NCI-H2107 treated with DMSO at 0.1 percent for 48 hours (cell line): Measurements from ENCODE around the gene PLA2G4B.

Experiments used
- DNase-seq: peaks from one replicate; lab custom pipeline; 2025; ENCODE audit not compliant: unreplicated experiment; lab: John Stamatoyannopoulos, UW

The PLA2G4B gene

GRCh38 chr15:41848631-41849030, 10.0 kb downstream of the PLA2G4B start:
- no peak for DNase-seq

GRCh38 chr15:41849204-41849603, 10.6 kb downstream of the PLA2G4B start:
- DNase-seq = no peak

GRCh38 chr15:41849861-41850260, 11.2 kb downstream of the PLA2G4B start:
- no peak for DNase-seq

GRCh38 chr15:41850482-41851166, 12.0 kb downstream of the PLA2G4B start:
- no peak for DNase-seq

- DNase-seq = no peak
Observed at GRCh38 chr15:41851167-41851523, 12.5 kb downstream of the PLA2G4B start.

- no peak for DNase-seq
Observed at GRCh38 chr15:41851755-41852370, 13.2 kb downstream of the PLA2G4B start.

GRCh38 chr15:41852736-41853590, 14.3 kb downstream of the PLA2G4B start:
- no peak for DNase-seq

- DNase-seq = no peak
Observed at GRCh38 chr15:41853831-41854230, 15.2 kb downstream of the PLA2G4B start.

GRCh38 chr15:41854443-41854842, 15.8 kb downstream of the PLA2G4B start:
- no peak for DNase-seq

- DNase-seq = no peak
Observed at GRCh38 chr15:41855261-41855961, 16.8 kb downstream of the PLA2G4B start.

GRCh38 chr15:41856262-41856661, 17.6 kb downstream of the PLA2G4B start:
- no peak for DNase-seq

- DNase-seq = no peak
Observed at GRCh38 chr15:41856716-41857115, 18.1 kb downstream of the PLA2G4B start.

- no peak for DNase-seq
Observed at GRCh38 chr15:41857316-41857715, 18.7 kb downstream of the PLA2G4B start.

GRCh38 chr15:41858756-41859155, 20.1 kb downstream of the PLA2G4B start:
- no peak for DNase-seq

- no peak for DNase-seq
Observed at GRCh38 chr15:41860049-41860828, 21.6 kb downstream of the PLA2G4B start.

- DNase-seq = no peak
Observed at GRCh38 chr15:41861736-41862356, 23.2 kb downstream of the PLA2G4B start.

GRCh38 chr15:41862515-41863116, 24.0 kb downstream of the PLA2G4B start:
- DNase-seq = no peak

- DNase-seq = no peak
Observed at GRCh38 chr15:41865490-41866055, 26.9 kb downstream of the PLA2G4B start.

GRCh38 chr15:41866263-41866703, 27.6 kb downstream of the PLA2G4B start:
- no peak for DNase-seq
